HepG2 (cell line): ENCODE measurements around the gene BAIAP3. TPM values are rescaled to one million over a fixed set of nuclear protein-coding genes. Genes with fewer than 3 reads are reported as not detected.
A peak's percentile ranks its signal among the peaks of the same experiment; 100 is the strongest.

ENCODE experiments used
- ELK4 ChIP-seq: sonication (generic); formaldehyde crosslinking; IDR thresholded peaks from 2 replicates; pipeline ENCODE4 v1.9.0; 2021; ENCODE audit warnings: missing genetic modification reagents, borderline replicate concordance
- KDM4B ChIP-seq: sonication (generic); formaldehyde crosslinking; IDR thresholded peaks from 2 replicates; pipeline ENCODE4 v1.4.0; 2020; ENCODE audit warnings: missing genetic modification reagents
- KLF9 ChIP-seq: IDR thresholded peaks from 2 replicates; pipeline ENCODE4 v1.6.1; 2016; ENCODE audit warnings: low read depth
- POGZ ChIP-seq: sonication (generic); formaldehyde crosslinking; IDR thresholded peaks from 2 replicates; pipeline ENCODE4 v1.4.0; 2020; ENCODE audit warnings: mild to moderate bottlenecking, missing genetic modification reagents
- PREB ChIP-seq: sonication (generic); formaldehyde crosslinking; IDR thresholded peaks from 2 replicates; pipeline ENCODE4 v1.4.0; 2020; ENCODE audit warnings: missing genetic modification reagents
- SRY ChIP-seq: sonication (generic); formaldehyde crosslinking; IDR thresholded peaks from 2 replicates; pipeline ENCODE4 v1.8.0; 2022; ENCODE audit warnings: mild to moderate bottlenecking, missing genetic modification reagents
- THAP8 ChIP-seq: sonication (generic); formaldehyde crosslinking; IDR thresholded peaks from 2 replicates; pipeline ENCODE4 v1.5.1; 2020; ENCODE audit warnings: missing genetic modification reagents, mild to moderate bottlenecking, borderline replicate concordance
- ZFY ChIP-seq: sonication (generic); formaldehyde crosslinking; IDR thresholded peaks from 2 replicates; pipeline ENCODE4 v1.4.0; 2020; ENCODE audit warnings: missing genetic modification reagents
- ZMAT3 ChIP-seq: sonication (generic); formaldehyde crosslinking; conservative IDR thresholded peaks from 2 replicates; pipeline ENCODE4 v1.7.0; 2021; ENCODE audit warnings: missing genetic modification reagents
- ZNF121 ChIP-seq: sonication (generic); formaldehyde crosslinking; IDR thresholded peaks from 2 replicates; pipeline ENCODE4 v1.5.0; 2020; ENCODE audit warnings: mild to moderate bottlenecking, missing genetic modification reagents
- ZNF160 ChIP-seq: sonication (generic); formaldehyde crosslinking; IDR thresholded peaks from 2 replicates; pipeline ENCODE4 v1.8.0; 2022; ENCODE audit warnings: mild to moderate bottlenecking, inconsistent platforms, missing genetic modification reagents
- ZNF274 ChIP-seq: sonication (generic); formaldehyde crosslinking; IDR thresholded peaks from 2 replicates; pipeline ENCODE4 v1.5.1; 2020; ENCODE audit warnings: mild to moderate bottlenecking, missing genetic modification reagents
- ZNF34 ChIP-seq: sonication (generic); formaldehyde crosslinking; IDR thresholded peaks from 2 replicates; pipeline ENCODE4 v1.4.0; 2020; ENCODE audit warnings: mild to moderate bottlenecking, missing genetic modification reagents, borderline replicate concordance
- ZNF619 ChIP-seq: sonication (generic); formaldehyde crosslinking; IDR thresholded peaks from 2 replicates; pipeline ENCODE4 v1.4.0; 2020; ENCODE audit warnings: mild to moderate bottlenecking, missing genetic modification reagents
- ZNF674 ChIP-seq: sonication (generic); formaldehyde crosslinking; IDR thresholded peaks from 2 replicates; pipeline ENCODE4 v1.5.0; 2020; ENCODE audit warnings: low read depth, mild to moderate bottlenecking, missing genetic modification reagents
- ZNF841 ChIP-seq: sonication (generic); formaldehyde crosslinking; IDR thresholded peaks from 2 replicates; pipeline ENCODE4 v1.8.1; 2023; ENCODE audit warnings: missing genetic modification reagents, borderline replicate concordance
- ZNF879 ChIP-seq: sonication (generic); formaldehyde crosslinking; IDR thresholded peaks from 2 replicates; pipeline ENCODE4 v1.8.1; 2023; ENCODE audit warnings: missing genetic modification reagents
- ZSCAN30 ChIP-seq: sonication (generic); formaldehyde crosslinking; IDR thresholded peaks from 2 replicates; pipeline ENCODE4 v1.5.0; 2020; ENCODE audit warnings: mild to moderate bottlenecking, missing genetic modification reagents
- polyA plus RNA-seq, 8 experiments: library from polyadenylated mRNA; depleted of rRNA in 3 of 8; stranded (reverse) in 7 of 8; unstranded in 1 of 8; fragments of >200 nt; fragmentation: Illumina TruSeq in 4 of 8; extraction: Trizol in 4 of 8; gene quantifications; 2 replicates each; pipeline versions ENCODE4 v1.2.1 to v1.2.3, GENCODE V29; 2011 to 2016; ENCODE audit warnings: low read depth in 4 of 8, missing spikeins in 1 of 8, mixed read lengths in 1 of 8; ENCODE audit not compliant: insufficient read depth in 1 of 8
- total RNA-seq, 5 experiments: library from RNA; depleted of rRNA; stranded (reverse); fragments of >200 nt; fragmentation: Illumina TruSeq; extraction: Trizol; gene quantifications; 2 replicates each; pipeline ENCODE4 v1.2.3, GENCODE V29; 2016; ENCODE audit warnings: low read depth in 1 of 5

The BAIAP3 gene
- total and polyA plus RNA-seq, 2 of the 13 experiments (the other 11 are each of a cell fraction or from before 2014, with no cell fraction given): 3.2 to 5.7 TPM

GRCh38 chr16:1351215-1351581 is 17.8 kb downstream of the BAIAP3 start (continued):
- TF ChIP-seq ZSCAN30 (CRISPR knock-in tag): no peak
- no peak for TF ChIP-seq KLF9 (CRISPR knock-in tag)
- 0 out of 2 replicates have a peak, but pooled peaks have one; percentile 17 for TF ChIP-seq ZMAT3 (CRISPR knock-in tag)
- no peak for TF ChIP-seq ZNF841 (CRISPR knock-in tag)
- no peak for TF ChIP-seq ZNF121 (CRISPR knock-in tag)
- TF ChIP-seq ELK4: no peak
- TF ChIP-seq ZNF160 (CRISPR knock-in tag): no peak
- TF ChIP-seq ZFY (CRISPR knock-in tag): no peak
- peak; percentile 61; the same call in 1 of the 2 replicates for TF ChIP-seq ZNF274 (CRISPR knock-in tag)
- TF ChIP-seq ZNF34 (CRISPR knock-in tag): no peak
- TF ChIP-seq SRY (CRISPR knock-in tag): no peak
- TF ChIP-seq ZNF619 (CRISPR knock-in tag): no peak
- no peak for TF ChIP-seq PREB (CRISPR knock-in tag)
- TF ChIP-seq THAP8: no peak
- no peak for TF ChIP-seq ZNF674 (CRISPR knock-in tag)
- TF ChIP-seq POGZ (CRISPR knock-in tag): no peak
- TF ChIP-seq ZNF879: 0 out of 2 replicates have a peak, but pooled peaks have one; percentile 2
- no peak for TF ChIP-seq KDM4B (CRISPR knock-in tag)
